GM18867 (cell line): ENCODE measurements around the gene PTPN7.
"Not testable (repeated sequence)": the region's sequence is repeated elsewhere in the genome, so short reads cannot be mapped to it uniquely, and the experiment has no call there.

Source experiments
- ATAC-seq: cut with Tn5 transposase; IDR thresholded peaks from one replicate; pipeline ENCODE4 v1.9.1; 2021; ENCODE audit warnings: mild to moderate bottlenecking, moderate library complexity; ENCODE audit not compliant: unreplicated experiment

PTPN7 gene

DNA sequence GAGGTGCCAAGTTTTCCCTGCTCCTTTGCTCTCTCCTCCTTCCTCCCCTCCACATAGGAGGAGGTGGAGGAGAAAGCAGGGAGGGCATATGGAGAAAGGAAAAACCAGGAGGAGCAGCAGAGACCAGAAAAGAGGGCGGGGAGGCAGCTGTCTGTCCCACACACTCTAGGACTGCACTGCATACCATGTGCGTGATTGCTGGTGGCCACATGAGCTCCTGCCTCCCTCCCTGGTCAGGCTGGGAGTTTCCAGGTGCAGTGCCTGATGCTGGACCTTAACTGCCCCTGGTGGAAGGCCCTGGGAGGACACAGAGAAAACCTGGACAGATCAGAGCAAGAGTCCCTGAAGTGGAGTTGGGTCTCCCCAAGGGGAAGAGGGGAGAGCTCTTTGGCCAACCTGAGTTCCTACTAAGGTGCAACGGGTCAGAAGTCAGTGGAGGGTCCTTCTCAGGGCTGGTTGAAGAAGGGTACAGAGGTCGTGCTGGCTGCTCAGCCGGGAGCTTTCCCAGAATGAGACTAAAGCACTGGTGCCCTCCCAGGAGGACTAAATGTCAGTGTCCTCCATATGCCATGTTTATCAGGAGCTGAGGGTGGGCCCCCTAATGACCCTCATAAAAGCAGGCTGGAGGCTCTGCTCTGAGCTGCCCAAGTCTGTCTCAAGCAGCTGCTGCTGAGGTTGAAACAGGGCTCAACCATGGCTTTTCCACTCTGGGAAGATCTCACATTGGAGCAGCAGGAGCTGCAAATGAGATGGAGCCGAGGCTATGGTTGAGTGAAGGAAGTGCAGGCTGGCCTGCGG, 29.7 kb upstream of the PTPN7 start:
- no peak for ATAC-seq

DNA sequence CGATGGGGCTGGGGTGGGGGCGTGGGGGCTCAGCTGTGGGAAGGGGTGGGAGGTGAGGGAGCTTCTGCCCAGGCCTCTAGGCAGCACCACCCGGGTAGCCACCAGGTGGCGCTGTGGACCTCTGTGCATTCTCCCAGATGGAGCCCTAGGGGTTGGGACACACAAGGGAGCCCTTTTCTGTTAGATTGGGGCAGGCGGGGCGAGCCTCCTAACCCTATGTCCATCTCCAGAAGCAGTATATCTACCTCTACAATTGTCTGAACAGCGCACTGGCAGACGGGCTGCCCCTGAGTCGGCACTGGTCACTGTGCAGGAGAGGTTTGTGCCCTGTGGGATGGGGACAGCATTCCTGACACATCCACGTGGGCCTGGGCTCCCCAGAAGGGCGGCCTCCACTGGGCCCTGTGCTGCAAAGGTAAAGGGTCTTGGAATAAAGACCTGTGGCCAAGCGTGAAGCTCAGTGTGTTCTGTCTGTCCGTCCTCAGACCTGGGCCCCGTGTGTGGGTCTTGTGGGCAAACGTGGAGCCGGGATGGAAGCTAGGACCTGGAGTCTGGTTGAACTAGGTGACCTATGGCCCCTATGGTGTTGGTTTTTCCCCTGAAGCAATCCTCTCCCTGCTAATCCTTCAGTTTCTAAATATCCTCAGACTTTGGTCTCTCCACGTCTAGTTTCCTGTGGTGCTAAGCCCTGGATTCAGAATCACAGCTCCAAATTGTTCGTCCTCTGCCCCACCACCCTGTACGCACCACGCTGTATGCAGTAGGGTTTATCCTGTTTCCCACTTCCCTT, 28.8 kb upstream of the PTPN7 start:
- no peak for ATAC-seq

DNA sequence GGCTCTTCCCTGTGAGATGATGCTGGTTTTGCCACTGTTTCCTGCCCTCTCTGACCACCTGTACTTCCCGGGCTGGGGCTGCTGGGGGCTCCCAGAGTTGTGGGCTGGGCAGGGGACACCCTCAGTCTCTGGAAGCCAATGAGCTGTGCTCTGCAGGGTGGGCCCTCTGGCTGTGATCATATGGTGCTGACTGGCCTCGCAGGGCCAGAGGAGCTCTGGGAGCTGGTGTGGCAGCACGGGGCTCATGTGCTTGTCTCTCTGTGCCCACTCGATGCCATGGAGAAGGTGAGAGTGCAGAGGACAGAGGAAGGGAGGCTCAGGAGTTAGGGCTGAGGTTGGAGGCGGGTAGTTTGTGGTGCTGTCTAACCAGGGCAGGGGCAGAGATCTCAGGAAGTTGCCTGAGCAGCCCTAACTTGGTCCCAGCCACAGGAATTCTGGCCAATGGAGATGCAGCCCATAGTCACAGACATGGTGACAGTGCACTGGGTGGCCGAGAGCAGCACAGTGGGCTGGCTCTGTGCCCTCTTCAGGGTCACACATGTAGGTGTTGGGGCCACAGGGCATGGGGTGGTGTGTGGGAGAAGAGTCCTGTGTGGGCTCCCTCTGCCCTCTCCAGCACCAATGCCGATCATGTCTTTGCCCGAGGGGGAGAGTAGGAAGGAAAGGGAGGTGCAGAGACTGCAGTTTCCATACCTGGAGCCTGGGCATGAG, 27.4 kb upstream of the PTPN7 start:
- no peak for ATAC-seq

DNA sequence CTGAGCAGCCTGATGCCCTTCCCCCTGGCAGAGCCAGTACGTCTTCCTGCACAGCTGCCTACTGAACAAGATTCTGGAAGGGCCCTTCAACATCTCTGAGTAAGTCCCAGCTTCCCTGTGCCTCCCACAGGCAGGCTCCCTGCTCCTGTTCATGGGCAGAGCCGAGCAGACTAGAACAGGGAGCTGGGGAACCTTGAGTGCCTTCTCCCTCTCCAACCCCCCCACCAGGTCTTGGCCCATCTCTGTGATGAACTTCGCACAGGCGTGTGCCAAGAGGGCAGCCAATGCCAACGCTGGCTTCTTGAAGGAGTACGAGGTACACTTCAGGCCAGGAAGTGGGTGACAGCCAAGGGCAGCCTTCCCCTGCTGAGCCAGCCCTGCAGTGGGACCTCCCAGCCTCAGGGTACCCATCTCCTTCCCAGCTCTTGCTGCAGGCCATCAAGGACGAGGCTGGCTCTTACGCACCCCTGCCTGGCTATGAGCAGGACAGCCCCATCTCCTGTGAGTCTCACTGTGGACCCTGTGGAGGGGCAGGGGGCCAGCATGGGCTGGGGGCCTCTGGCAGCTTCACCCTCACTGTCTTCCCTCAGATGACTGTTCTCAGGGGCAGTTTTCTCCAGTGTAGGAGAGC, 26.8 kb upstream of the PTPN7 start:
- no peak for ATAC-seq

DNA sequence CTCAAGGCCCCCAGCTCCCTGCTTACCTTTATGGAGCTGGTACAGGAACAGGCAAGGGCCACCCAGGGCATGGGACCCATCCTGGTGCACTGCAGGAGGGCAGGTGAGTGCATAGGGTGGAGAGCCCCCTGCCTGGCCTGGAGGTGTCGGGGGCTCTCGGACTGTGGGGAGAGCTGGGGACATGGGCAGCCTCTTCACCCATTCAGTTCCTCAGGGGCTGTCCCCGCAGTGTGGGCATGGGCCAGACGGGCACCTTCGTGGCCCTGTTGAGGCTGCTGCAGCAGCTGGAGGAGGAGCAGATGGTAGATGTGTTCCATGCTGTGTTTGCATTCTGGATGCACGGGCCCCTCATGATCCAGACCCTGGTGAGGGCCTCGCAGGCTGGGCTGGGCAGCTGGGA, 25.9 kb upstream of the PTPN7 start:
- ATAC-seq = no peak

DNA sequence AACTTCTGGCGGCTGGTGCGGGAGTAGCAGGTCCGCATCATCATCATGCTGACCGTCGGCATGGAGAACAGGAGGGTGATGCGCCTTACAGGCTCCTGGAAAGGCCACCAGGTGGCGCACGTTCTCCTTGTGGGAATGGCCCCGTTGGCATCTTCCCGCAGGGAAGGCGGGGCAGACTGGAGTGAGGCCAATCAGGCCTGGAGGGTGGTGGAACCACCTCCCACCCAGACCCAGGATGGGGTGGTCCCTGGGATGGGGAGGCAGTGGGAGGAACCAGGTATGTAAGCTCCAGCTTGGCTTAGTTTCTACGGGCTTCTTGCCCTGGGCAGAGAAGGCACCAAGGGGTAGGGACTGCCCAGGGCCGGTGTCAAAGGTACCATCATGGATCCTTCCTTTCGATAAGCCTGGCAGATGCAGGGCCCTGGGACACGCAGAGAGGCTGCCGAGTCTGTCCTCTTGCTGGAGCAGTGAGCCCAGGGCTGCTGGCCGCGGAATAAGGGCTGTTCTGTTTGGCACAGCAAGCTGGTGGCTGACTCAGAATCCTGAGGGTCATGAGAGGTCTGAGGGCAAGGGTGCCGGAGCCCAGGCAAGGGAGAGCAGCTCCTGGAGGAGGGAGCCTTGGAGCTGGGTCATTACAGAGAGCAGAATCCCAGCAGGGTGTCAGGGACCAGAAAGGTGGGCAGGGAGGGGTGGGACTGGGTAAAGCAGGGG, 24.5 kb upstream of the PTPN7 start:
- ATAC-seq = no peak

DNA sequence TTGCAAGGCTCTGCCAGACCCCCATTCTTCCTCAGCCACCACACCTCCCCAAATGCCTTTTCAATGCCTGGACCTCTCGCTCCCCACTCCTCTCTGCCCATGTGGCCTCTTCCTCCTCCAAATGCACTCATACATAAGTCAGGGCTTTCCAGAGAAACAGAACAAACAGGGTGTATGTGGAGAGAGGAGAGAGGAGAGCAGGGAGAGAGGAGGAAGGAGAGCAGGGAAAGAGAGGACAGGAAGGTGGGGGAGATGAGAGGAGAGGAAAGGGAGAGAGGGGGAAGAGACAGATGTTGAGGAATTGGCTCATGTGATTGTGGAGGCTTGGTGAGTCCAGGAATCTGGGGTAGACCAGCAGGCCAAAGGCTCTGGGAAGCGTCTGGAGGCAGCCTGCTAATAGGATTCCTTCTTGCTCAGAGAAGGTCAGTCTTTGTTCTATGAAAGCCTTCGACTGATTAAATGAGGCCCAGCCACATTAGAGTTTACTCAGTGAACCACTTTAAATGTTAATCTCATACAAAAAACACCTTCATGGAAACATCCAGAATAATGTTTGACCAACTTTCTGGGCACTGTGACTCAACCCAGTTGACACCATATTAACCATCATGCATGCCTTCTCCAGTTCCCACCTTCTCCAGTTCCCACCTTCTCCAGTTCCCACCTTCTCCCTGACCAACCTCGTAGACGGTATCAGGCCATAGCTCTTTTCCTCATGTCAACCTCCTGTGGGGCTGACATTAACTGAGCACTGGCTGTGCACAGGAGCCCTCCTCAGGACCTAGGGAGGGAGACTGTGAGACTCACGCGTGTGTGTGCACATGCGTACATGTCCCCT, 21.9 kb upstream of the PTPN7 start:
- no peak for ATAC-seq

DNA sequence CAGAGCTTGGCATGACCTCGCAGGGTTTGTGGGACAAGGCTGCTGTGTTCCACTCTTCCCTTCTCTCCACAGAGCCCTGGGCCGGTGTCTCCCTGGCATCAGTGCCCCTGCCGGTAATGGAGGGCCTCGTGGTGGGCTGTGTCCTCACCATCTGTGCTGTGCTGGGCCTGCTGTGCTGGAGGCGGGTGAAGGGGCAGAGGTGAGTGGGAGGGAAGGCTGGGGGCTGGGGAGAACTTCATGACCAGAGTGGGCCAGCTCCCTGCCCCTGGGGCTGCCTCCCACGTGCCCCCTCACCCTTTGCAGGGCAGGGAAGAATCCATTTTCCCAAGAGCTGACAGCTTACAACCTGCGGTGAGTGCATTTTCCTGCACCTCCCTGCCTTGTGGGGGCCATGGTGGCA, 21.2 kb upstream of the PTPN7 start:
- ATAC-seq = no peak

DNA sequence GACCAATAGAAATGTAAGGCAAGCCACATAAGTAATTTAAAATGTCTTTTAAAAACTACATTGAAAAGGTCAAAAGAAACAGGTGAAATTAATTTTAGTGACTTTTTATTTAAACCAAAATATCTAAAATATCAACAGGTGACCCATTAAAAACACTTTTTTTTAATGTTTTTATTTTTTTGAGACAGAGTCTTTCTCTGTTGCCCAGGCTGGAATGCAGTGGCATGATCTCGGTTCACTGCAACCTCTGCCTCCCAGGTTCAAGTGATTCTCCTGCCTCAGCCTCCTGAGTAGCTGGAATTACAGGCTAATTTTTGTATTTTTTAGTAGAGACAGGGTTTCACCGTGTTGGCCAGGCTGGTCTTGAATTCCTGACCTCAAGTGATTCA, 20.3 kb upstream of the PTPN7 start:
- ATAC-seq = not testable (repeated sequence)

DNA sequence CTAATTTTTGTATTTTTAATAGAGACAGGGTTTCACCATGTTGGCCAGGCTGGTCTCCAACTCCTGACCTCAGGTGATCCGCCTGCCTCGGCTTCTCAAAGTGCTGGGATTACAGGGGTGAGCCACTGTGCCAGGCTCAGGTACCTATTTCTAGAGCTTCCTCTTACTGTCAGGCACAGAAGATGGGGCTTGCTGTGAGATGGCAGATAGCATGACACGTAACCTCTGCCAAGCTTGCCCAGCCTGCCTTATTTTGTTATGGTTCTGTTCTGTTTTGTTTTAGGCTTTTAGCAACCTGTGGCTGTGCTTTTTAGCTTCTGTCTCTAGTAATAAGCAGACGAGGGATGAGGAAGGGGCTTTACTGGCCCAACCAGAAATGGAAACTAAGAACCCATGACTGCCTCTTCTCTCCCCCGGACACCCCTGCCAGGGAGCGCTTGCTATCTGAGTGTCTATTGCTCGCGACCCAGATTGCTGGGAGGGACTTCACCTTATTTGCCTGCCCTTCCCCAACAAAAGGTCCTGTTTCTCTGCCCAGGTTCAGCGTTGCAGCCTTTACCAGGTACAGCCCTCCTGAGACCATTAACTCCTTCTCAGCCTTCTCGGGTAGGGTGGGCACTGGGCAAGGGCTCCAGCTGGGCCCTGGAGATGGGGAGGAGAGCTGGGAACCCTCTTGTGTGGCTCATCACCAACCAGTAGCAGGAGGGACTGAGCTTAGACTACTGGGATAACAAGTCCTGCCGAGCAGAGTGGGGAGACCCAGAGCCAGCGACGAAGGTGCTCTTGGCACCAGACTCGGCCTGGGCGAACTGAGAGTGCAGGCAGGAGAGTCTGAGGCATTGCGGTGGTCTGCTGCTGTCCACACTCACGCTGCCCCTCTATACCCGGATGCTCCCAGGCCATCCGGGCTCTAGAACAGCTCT, 19.7 kb upstream of the PTPN7 start:
- ATAC-seq = no peak

DNA sequence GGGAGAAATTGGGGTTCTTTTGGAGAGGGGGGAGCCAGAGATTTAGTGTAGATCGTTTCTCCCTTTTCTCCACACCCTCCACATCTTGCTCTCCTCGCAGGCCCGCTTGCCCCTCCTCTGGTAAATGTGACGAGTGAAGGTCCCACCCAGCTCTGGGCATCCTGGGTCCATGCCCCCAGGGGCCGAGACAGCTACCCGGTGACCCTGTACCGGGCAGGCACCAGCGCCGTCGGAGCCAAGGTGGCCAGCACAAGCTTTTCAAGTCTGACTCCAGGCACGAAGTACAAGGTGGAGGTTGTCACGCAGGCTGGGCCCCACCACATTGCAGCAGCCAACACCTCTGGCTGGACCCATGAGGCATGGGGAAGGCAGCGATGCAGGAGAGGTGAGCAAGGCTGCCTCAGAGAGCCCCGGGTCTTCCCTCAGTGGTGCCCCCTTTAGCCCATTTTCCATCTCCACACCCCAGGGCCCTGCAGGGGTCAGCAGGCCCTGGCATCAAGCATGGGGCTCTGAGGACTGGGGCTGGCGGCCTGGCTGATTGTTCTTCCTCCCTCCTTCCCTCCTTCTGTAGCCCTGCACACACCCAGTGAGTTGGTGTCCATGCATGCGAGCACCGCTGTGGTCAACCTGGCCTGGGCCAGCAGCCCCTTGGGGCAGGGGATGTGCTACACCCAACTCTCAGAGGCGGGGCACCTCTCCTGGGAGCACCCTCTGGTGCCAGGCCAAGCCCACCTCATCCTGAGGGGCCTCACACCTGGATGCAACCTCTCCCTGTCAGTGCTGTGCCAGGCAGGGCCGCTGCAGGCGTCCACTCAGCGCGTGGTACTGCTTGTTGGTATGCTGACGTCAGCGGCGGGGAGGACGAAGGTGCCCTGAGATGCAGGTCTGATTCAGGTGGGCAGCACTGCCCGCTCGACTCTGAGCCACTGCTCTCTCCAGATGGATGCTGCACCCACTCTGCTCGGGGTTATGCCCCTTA, 16.8 kb upstream of the PTPN7 start:
- no peak for ATAC-seq

DNA sequence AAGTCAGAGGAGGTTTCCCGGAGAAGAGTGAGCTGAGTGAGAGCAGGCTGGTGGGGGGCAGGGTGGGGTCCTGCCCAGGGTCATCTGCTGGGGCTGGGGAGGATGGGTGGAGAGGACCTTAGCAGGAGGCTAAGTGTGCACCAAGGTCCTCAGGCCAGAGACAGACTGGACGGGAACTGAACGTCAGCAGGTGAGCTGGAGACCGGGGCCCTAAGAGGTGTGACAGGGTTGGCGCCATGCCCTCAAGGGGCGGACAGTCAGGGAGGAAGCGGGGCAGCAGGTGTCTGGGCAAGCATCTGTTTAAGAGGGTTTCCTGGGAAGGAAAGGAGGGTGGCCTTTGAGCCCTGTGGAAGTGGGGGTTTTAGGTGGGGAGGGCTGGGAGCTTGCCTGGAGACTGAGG, 13.6 kb upstream of the PTPN7 start:
- no peak for ATAC-seq

DNA sequence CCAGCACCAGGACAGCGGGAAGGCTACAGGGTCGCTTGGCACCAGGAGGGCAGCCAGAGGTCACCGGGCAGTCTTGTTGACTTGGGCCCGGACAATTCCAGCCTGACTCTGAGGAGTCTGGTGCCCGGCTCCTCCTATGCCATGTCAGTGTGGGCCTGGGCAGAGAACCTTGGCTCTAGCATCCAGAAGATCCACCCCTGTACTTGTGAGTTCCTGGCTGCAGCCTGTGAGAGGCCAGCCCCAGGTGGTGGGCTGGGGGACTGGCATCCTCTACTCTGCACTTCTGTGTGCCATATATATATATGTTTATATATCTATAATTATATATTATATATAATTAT, 11.6 kb upstream of the PTPN7 start:
- no peak for ATAC-seq

DNA sequence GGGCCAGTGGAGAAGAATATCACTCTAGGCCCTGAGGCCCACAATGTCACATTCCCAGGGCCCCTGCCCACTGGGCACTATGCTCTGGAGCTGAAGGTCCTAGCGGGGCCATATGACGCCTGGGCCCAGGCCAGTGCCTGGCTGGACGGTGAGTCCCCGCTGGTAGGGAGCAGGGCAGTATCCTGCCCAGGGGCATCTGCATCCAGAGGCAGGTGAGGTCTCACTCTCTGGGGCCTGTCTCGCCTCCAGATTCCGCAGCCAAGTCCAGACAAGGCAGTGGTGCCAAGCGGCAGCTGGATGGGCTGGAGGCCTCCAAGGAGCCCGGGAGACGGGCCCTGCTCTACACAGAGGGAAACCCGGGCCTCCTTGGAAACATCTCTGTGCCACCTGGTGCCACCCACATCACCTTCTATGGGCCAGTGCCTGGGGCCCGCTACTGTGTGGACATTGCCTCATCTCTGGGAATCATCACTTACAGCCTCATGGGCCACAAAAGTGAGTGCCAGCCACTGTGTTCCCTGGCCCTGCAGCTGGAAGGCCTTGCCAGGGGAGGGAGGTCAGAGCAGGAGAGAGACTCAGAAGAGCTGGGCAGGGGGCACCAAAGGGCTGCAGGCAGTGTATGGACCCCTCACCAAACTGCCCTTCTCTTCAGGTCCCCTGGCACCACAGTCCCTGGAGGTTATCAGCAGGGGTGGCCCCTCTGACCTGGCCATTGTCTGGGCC, 11.1 kb upstream of the PTPN7 start:
- ATAC-seq = no peak

DNA sequence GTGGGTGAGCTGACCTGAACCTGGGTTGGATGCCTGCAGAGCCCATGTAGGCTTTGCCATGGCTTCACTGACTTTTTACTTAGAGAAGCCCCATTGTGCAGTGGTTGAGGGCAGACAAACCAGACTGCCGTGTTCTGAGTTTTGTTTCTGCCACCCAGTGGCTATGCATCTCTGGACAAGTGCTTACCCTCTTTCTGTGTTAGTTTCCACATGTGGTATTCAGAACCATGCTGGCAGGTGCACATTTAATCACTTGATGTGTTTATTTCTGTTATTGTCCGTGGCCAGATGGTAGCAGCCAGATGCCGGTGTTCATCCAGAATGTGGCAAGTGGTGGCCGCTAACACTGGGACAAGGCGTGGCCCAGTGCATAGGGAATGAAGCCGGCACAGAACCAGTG, 10.3 kb upstream of the PTPN7 start:
- ATAC-seq = no peak

DNA sequence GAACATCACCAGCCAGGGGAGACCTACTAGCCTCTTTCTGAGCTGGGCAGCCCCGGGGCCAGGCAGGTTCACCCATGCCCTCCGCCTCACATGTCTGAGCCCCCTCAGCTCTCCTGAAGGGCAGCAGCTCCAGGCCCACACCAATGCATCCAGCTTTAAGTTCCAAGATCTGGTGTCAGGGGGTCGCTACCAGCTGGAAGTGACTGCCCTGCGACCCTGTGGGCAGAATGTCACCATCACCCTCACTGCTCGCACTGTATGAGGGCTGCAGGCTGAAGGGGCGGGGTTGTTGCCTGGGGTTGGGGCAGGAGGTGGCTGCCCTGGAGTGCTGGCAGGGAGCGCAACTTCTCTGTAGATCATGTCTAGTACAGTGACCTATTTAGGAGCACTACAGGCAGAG, 8.5 kb upstream of the PTPN7 start:
- ATAC-seq = no peak
